ENCODE results near the gene DKKL1.

DKKL1 gene

GRCh38 chr19:49422407-49423070 is 58.9 kb downstream of the DKKL1 start:
- no peak overlapping the region; the same call in 1 of the 2 replicates for H2AFZ ChIP-seq (ENCODE audit: low read depth)
- no peak overlapping the region for H3K27ac ChIP-seq
- no peaks in the 10 kb centered on the region for H4K20me1 ChIP-seq (ENCODE audit: insufficient read depth)
- peaks cover 4% of the 10 kb centered on the region for H3K4me1 ChIP-seq (ENCODE audit: low read depth, poor library complexity, severe bottlenecking)
- H3K4me3 ChIP-seq (IDR thresholded peaks at IDR 0.05; ENCODE audit: insufficient read depth, low read depth, low read length), result no peak overlapping the region
- TF ChIP-seq CTCF (conservative IDR thresholded peaks at IDR 0.05; ENCODE audit: low read depth, low read length), result no peak
- no peaks in the 10 kb centered on the region for H3K79me2 ChIP-seq (ENCODE audit: insufficient read depth, low read depth)
- no peaks in the 10 kb centered on the region for H3K36me3 ChIP-seq (ENCODE audit: insufficient read depth)
- H3K9ac ChIP-seq, result no peak overlapping the region
- H3K4me2 ChIP-seq, result no peak overlapping the region
- H3K27me3 ChIP-seq (ENCODE audit: insufficient read depth, low read depth), result peaks cover 99% of the 10 kb centered on the region

GRCh38 chr19:49423071-49423984 is 59.7 kb downstream of the DKKL1 start, which contains the start of gene PTH2:
Gene PTH2, minus strand, starts transcription at chr19:49423441. Its CDS starts 102 bp downstream, at chr19:49423339.
- Histone ChIP-seq H3K79me2 (ENCODE audit: insufficient read depth, low read depth) (no peaks in the 10 kb centered on the region), H3K27ac (no peak within 1 kb of the TSS), H2AFZ (ENCODE audit: low read depth) (no peak within 1 kb of the TSS; the same call in 1 of the 2 replicates), H3K27me3 (ENCODE audit: insufficient read depth, low read depth) (peaks cover 99% of the 10 kb centered on the region), H3K36me3 (ENCODE audit: insufficient read depth) (no peaks in the 10 kb centered on the region), H3K4me2 (no peak within 1 kb of the TSS), H3K4me1 (ENCODE audit: low read depth, poor library complexity, severe bottlenecking) (peaks cover 4% of the 10 kb centered on the region), H3K9ac (no peak within 1 kb of the TSS), H4K20me1 (ENCODE audit: insufficient read depth) (no peaks in the 10 kb centered on the region), H3K4me3 (IDR thresholded peaks at IDR 0.05; ENCODE audit: insufficient read depth, low read depth, low read length) (no peak within 1 kb of the TSS)
- TF ChIP-seq CTCF (conservative IDR thresholded peaks at IDR 0.05; ENCODE audit: low read depth, low read length), result no peak

GRCh38 chr19:49423985-49424303 is 60.3 kb downstream of the DKKL1 start:
- Histone ChIP-seq H3K4me2 (no peak overlapping the region), H3K79me2 (ENCODE audit: insufficient read depth, low read depth) (no peaks in the 10 kb centered on the region), H2AFZ (ENCODE audit: low read depth) (no peak overlapping the region), H3K27me3 (ENCODE audit: insufficient read depth, low read depth) (peaks cover 99% of the 10 kb centered on the region), H3K4me3 (IDR thresholded peaks at IDR 0.05; ENCODE audit: insufficient read depth, low read depth, low read length) (no peak overlapping the region), H3K4me1 (ENCODE audit: low read depth, poor library complexity, severe bottlenecking) (peaks cover 4% of the 10 kb centered on the region), H3K27ac (no peak overlapping the region), H3K36me3 (ENCODE audit: insufficient read depth) (no peaks in the 10 kb centered on the region), H4K20me1 (ENCODE audit: insufficient read depth) (no peaks in the 10 kb centered on the region), H3K9ac (no peak overlapping the region)
- no peak for TF ChIP-seq CTCF (conservative IDR thresholded peaks at IDR 0.05; ENCODE audit: low read depth, low read length)
